ENCODE data around the gene ST8SIA5.

Gene ST8SIA5

GRCh38 chr18:46748466-46748865, 8.4 kb downstream of the ST8SIA5 start:
- no peaks in the 10 kb centered on the region for H3K36me3 ChIP-seq (ENCODE audit: control insufficient read depth in 4 of 4, insufficient read depth in 4 of 4, low read length in 3 of 4)
- H3K27ac ChIP-seq (ENCODE audit: insufficient read depth in 1 of 2, low read depth in 1 of 2, low read length in 2 of 2, poor library complexity in 1 of 2, severe bottlenecking in 2 of 2), result no peak overlapping the region
- H3K4me3 ChIP-seq (ENCODE audit: control insufficient read depth in 1 of 7, extremely low read depth in 1 of 7, insufficient read depth in 4 of 7, low read depth in 2 of 7, low read length in 6 of 7), result no peak overlapping the region
- CTCF ChIA-PET, result interaction anchor here (0.6 kb wide), 1 partner anchor 12 kb away, joined by 3 read pairs; no protein-coding TSS in a partner anchor
- no peak for DNase-seq
- peaks cover 0 to 6% (median 3%) of the 10 kb centered on the region in 5 experiments for H3K27me3 ChIP-seq (replicated peaks in 2 of 5; ENCODE audit: control insufficient read depth in 4 of 5, insufficient read depth in 5 of 5, low read length in 4 of 5)
- WGBS (ENCODE audit: insufficient coverage), result no CpG with 5 or more reads among the region's 2 CpGs
- POLR2A ChIA-PET, result no interaction called here
- H3K9me3 ChIP-seq (ENCODE audit: control extremely low read depth in 1 of 5, control insufficient read depth in 4 of 5, insufficient read depth in 2 of 5, low read depth in 1 of 5, low read length in 4 of 5), result no peaks in the 10 kb centered on the region
- H3K4me1 ChIP-seq (ENCODE audit: control extremely low read depth in 1 of 4, control insufficient read depth in 4 of 4, insufficient read depth in 4 of 4, low read length in 3 of 4), result no peaks in the 10 kb centered on the region

- Histone ChIP-seq H3K27me3 (replicated peaks in 2 of 5; ENCODE audit: control insufficient read depth in 4 of 5, insufficient read depth in 5 of 5, low read length in 4 of 5) (peaks cover 0 to 6% (median 0%) of the 10 kb centered on the region in 5 experiments), H3K27ac (ENCODE audit: insufficient read depth in 1 of 2, low read depth in 1 of 2, low read length in 2 of 2, poor library complexity in 1 of 2, severe bottlenecking in 2 of 2) (no peak overlapping the region), H3K4me1 (ENCODE audit: control extremely low read depth in 1 of 4, control insufficient read depth in 4 of 4, insufficient read depth in 4 of 4, low read length in 3 of 4) (no peaks in the 10 kb centered on the region), H3K9me3 (ENCODE audit: control extremely low read depth in 1 of 5, control insufficient read depth in 4 of 5, insufficient read depth in 2 of 5, low read depth in 1 of 5, low read length in 4 of 5) (peaks cover 0 to 8% (median 2%) of the 10 kb centered on the region in 5 experiments), H3K4me3 (ENCODE audit: control insufficient read depth in 1 of 7, extremely low read depth in 1 of 7, insufficient read depth in 4 of 7, low read depth in 2 of 7, low read length in 6 of 7) (no peak overlapping the region), H3K36me3 (ENCODE audit: control insufficient read depth in 4 of 4, insufficient read depth in 4 of 4, low read length in 3 of 4) (no peaks in the 10 kb centered on the region)
- CTCF ChIA-PET, result interaction anchor here (1.6 kb wide), 1 partner anchor 32 kb away, joined by 4 read pairs; no protein-coding TSS in a partner anchor
- no CpG with 5 or more reads among the region's 2 CpGs for WGBS (ENCODE audit: insufficient coverage)
- no peak for DNase-seq
- POLR2A ChIA-PET, result no interaction called here
Measured at GRCh38 chr18:46740046-46740445, 16.8 kb downstream of the ST8SIA5 start.

GRCh38 chr18:46738491-46738890, 18.4 kb downstream of the ST8SIA5 start:
- Histone ChIP-seq H3K36me3 (ENCODE audit: control insufficient read depth in 4 of 4, insufficient read depth in 4 of 4, low read length in 3 of 4) (no peaks in the 10 kb centered on the region), H3K27ac (ENCODE audit: insufficient read depth in 1 of 2, low read depth in 1 of 2, low read length in 2 of 2, poor library complexity in 1 of 2, severe bottlenecking in 2 of 2) (no peak overlapping the region), H3K4me1 (ENCODE audit: control extremely low read depth in 1 of 4, control insufficient read depth in 4 of 4, insufficient read depth in 4 of 4, low read length in 3 of 4) (no peaks in the 10 kb centered on the region), H3K9me3 (ENCODE audit: control extremely low read depth in 1 of 5, control insufficient read depth in 4 of 5, insufficient read depth in 2 of 5, low read depth in 1 of 5, low read length in 4 of 5) (peaks cover 0 to 8% (median 2%) of the 10 kb centered on the region in 5 experiments), H3K27me3 (replicated peaks in 2 of 5; ENCODE audit: control insufficient read depth in 4 of 5, insufficient read depth in 5 of 5, low read length in 4 of 5) (peaks cover 0 to 8% (median 0%) of the 10 kb centered on the region in 5 experiments), H3K4me3 (ENCODE audit: control insufficient read depth in 1 of 7, extremely low read depth in 1 of 7, insufficient read depth in 4 of 7, low read depth in 2 of 7, low read length in 6 of 7) (no peak overlapping the region)
- POLR2A ChIA-PET, result no interaction called here
- CTCF ChIA-PET, result interaction anchor here (1.6 kb wide), 1 partner anchor 34 kb away, joined by 4 read pairs; no protein-coding TSS in a partner anchor
- DNase-seq, result no peak
- 95% methylated on average over 7 of the region's 7 CpGs for WGBS (ENCODE audit: insufficient coverage)

- H3K36me3 ChIP-seq (ENCODE audit: control insufficient read depth in 4 of 4, insufficient read depth in 4 of 4, low read length in 3 of 4), result no peaks in the 10 kb centered on the region
- DNase-seq, result no peak
- peaks cover 0 to 10% (median 2%) of the 10 kb centered on the region in 5 experiments for H3K9me3 ChIP-seq (ENCODE audit: control extremely low read depth in 1 of 5, control insufficient read depth in 4 of 5, insufficient read depth in 2 of 5, low read depth in 1 of 5, low read length in 4 of 5)
- no peak overlapping the region for H3K4me3 ChIP-seq (ENCODE audit: control insufficient read depth in 1 of 7, extremely low read depth in 1 of 7, insufficient read depth in 4 of 7, low read depth in 2 of 7, low read length in 6 of 7)
- H3K4me1 ChIP-seq (ENCODE audit: control extremely low read depth in 1 of 4, control insufficient read depth in 4 of 4, insufficient read depth in 4 of 4, low read length in 3 of 4), result no peaks in the 10 kb centered on the region
- peaks cover 0 to 8% (median 0%) of the 10 kb centered on the region in 5 experiments for H3K27me3 ChIP-seq (replicated peaks in 2 of 5; ENCODE audit: control insufficient read depth in 4 of 5, insufficient read depth in 5 of 5, low read length in 4 of 5)
- WGBS (ENCODE audit: insufficient coverage), result 91% methylated on average over 4 of the region's 4 CpGs
- H3K27ac ChIP-seq (ENCODE audit: insufficient read depth in 1 of 2, low read depth in 1 of 2, low read length in 2 of 2, poor library complexity in 1 of 2, severe bottlenecking in 2 of 2), result no peak overlapping the region
- CTCF ChIA-PET, result interaction anchor here (0.6 kb wide), 1 partner anchor 12 kb away, joined by 3 read pairs; no protein-coding TSS in a partner anchor
- POLR2A ChIA-PET, result no interaction called here
Measured at GRCh38 chr18:46736736-46737135, 20.1 kb downstream of the ST8SIA5 start.

- CTCF ChIA-PET, result interaction anchor here (0.6 kb wide), 1 partner anchor 12 kb away, joined by 3 read pairs; no protein-coding TSS in a partner anchor
- POLR2A ChIA-PET, result no interaction called here
- 100% methylated on average over 2 of the region's 5 CpGs for whole genome bisulfite sequencing (ENCODE audit: insufficient coverage)
Measured at GRCh38 chr18:46736135-46736534, 20.7 kb downstream of the ST8SIA5 start.

GRCh38 chr18:46734981-46735380, 21.9 kb downstream of the ST8SIA5 start:
- H3K9me3 ChIP-seq (ENCODE audit: control extremely low read depth in 1 of 5, control insufficient read depth in 4 of 5, insufficient read depth in 2 of 5, low read depth in 1 of 5, low read length in 4 of 5), result peaks cover 0 to 21% (median 8%) of the 10 kb centered on the region in 5 experiments
- no peak overlapping the region for H3K27ac ChIP-seq (ENCODE audit: insufficient read depth in 1 of 2, low read depth in 1 of 2, low read length in 2 of 2, poor library complexity in 1 of 2, severe bottlenecking in 2 of 2)
- H3K4me3 ChIP-seq (ENCODE audit: control insufficient read depth in 1 of 7, extremely low read depth in 1 of 7, insufficient read depth in 4 of 7, low read depth in 2 of 7, low read length in 6 of 7), result no peak overlapping the region
- ChIA-PET POLR2A (no interaction called here), CTCF (no interaction called here)
- H3K36me3 ChIP-seq (ENCODE audit: control insufficient read depth in 4 of 4, insufficient read depth in 4 of 4, low read length in 3 of 4), result no peaks in the 10 kb centered on the region
- H3K4me1 ChIP-seq (ENCODE audit: control extremely low read depth in 1 of 4, control insufficient read depth in 4 of 4, insufficient read depth in 4 of 4, low read length in 3 of 4), result no peaks in the 10 kb centered on the region
- no peak for DNase-seq
- WGBS (ENCODE audit: insufficient coverage), result 100% methylated on average over 1 of the region's 4 CpGs
- peaks cover 0 to 8% (median 0%) of the 10 kb centered on the region in 5 experiments for H3K27me3 ChIP-seq (replicated peaks in 2 of 5; ENCODE audit: control insufficient read depth in 4 of 5, insufficient read depth in 5 of 5, low read length in 4 of 5)

More at GRCh38 chr18:46736135-46736534, 20.7 kb downstream of the ST8SIA5 start:
- no peaks in the 10 kb centered on the region for H3K36me3 ChIP-seq (ENCODE audit: control insufficient read depth in 4 of 4, insufficient read depth in 4 of 4, low read length in 3 of 4)
- DNase-seq, result no peak
- no peak overlapping the region for H3K4me3 ChIP-seq (ENCODE audit: control insufficient read depth in 1 of 7, extremely low read depth in 1 of 7, insufficient read depth in 4 of 7, low read depth in 2 of 7, low read length in 6 of 7)
- H3K9me3 ChIP-seq (ENCODE audit: control extremely low read depth in 1 of 5, control insufficient read depth in 4 of 5, insufficient read depth in 2 of 5, low read depth in 1 of 5, low read length in 4 of 5), result peaks cover under 1 to 13% (median 2%) of the 10 kb centered on the region in 5 experiments
- no peak overlapping the region for H3K27ac ChIP-seq (ENCODE audit: insufficient read depth in 1 of 2, low read depth in 1 of 2, low read length in 2 of 2, poor library complexity in 1 of 2, severe bottlenecking in 2 of 2)
- peaks cover 0 to 8% (median 0%) of the 10 kb centered on the region in 5 experiments for H3K27me3 ChIP-seq (replicated peaks in 2 of 5; ENCODE audit: control insufficient read depth in 4 of 5, insufficient read depth in 5 of 5, low read length in 4 of 5)
- H3K4me1 ChIP-seq (ENCODE audit: control extremely low read depth in 1 of 4, control insufficient read depth in 4 of 4, insufficient read depth in 4 of 4, low read length in 3 of 4), result no peaks in the 10 kb centered on the region

- peaks cover 0 to 8% (median 0%) of the 10 kb centered on the region in 5 experiments for H3K27me3 ChIP-seq (replicated peaks in 2 of 5; ENCODE audit: control insufficient read depth in 4 of 5, insufficient read depth in 5 of 5, low read length in 4 of 5)
- H3K27ac ChIP-seq (ENCODE audit: insufficient read depth in 1 of 2, low read depth in 1 of 2, low read length in 2 of 2, poor library complexity in 1 of 2, severe bottlenecking in 2 of 2), result no peak overlapping the region
- ChIA-PET POLR2A (no interaction called here), CTCF (no interaction called here)
- peaks cover 0 to 28% (median 15%) of the 10 kb centered on the region in 5 experiments for H3K9me3 ChIP-seq (ENCODE audit: control extremely low read depth in 1 of 5, control insufficient read depth in 4 of 5, insufficient read depth in 2 of 5, low read depth in 1 of 5, low read length in 4 of 5)
- no peak overlapping the region for H3K4me3 ChIP-seq (ENCODE audit: control insufficient read depth in 1 of 7, extremely low read depth in 1 of 7, insufficient read depth in 4 of 7, low read depth in 2 of 7, low read length in 6 of 7)
- no peaks in the 10 kb centered on the region for H3K36me3 ChIP-seq (ENCODE audit: control insufficient read depth in 4 of 4, insufficient read depth in 4 of 4, low read length in 3 of 4)
- 94% methylated on average over 9 of the region's 11 CpGs for WGBS (ENCODE audit: insufficient coverage)
- no peak for DNase-seq
- H3K4me1 ChIP-seq (ENCODE audit: control extremely low read depth in 1 of 4, control insufficient read depth in 4 of 4, insufficient read depth in 4 of 4, low read length in 3 of 4), result no peaks in the 10 kb centered on the region
Measured at GRCh38 chr18:46733872-46734271, 23.0 kb downstream of the ST8SIA5 start.

Data from common myeloid progenitor, CD34-positive (primary cell).